HEK293 (cell line): ENCODE results near the gene GNB1.

Source experiments
- CTCF ChIA-PET: fragments of 350-600 bp; formaldehyde crosslinking; extraction: SDS; loops from one replicate; lab custom pipeline; 2021; ENCODE audit warnings: antibody characterized with exemption; lab: Yijun Ruan, JAX
- POLR2A ChIA-PET: fragments of 300-600 bp; formaldehyde crosslinking; extraction: SDS; loops from one replicate; lab custom pipeline; 2020; ENCODE audit warnings: antibody characterized with exemption, inconsistent platforms; lab: Yijun Ruan, JAX
- H3K27ac ChIP-seq: fragments of 200-500 bp; sonication (Bioruptor generic); 2 replicates; pipeline ENCODE4 v1.5.1; 2014; ENCODE audit warnings: low read depth, low read length, control low read depth, inconsistent platforms; ENCODE audit errors: extremely low read depth
- H3K36me3 ChIP-seq, 2 experiments: fragments of 200-500 bp in 1 of 2; sonication (Bioruptor generic) in 1 of 2; 1 replicate in 1 of 2; 2 replicates in 1 of 2; pipeline ENCODE4 v1.5.1; 2014 to 2017; ENCODE audit warnings: inconsistent platforms in 2 of 2, low read length in 2 of 2; ENCODE audit not compliant: control insufficient read depth in 2 of 2, insufficient read depth in 1 of 2
- H3K4me1 ChIP-seq: fragments of 200-500 bp; sonication (Bioruptor generic); 2 replicates; pipeline ENCODE4 v1.5.1; 2014; ENCODE audit warnings: mild to moderate bottlenecking, low read length, inconsistent platforms; ENCODE audit not compliant: control insufficient read depth, insufficient read depth
- H3K4me3 ChIP-seq: 2 replicates; pipeline ENCODE4 v1.5.1; 2011; ENCODE audit warnings: low read depth, mild to moderate bottlenecking, control low read depth, low read length, moderate library complexity
- H3K9me3 ChIP-seq: fragments of 200-500 bp; sonication (Bioruptor generic); 2 replicates; pipeline ENCODE4 v1.5.1; 2014; ENCODE audit warnings: low read depth, low read length, inconsistent platforms; ENCODE audit not compliant: control insufficient read depth, insufficient read depth
- ATF2 ChIP-seq: fragments of 450-650 bp; formaldehyde crosslinking; IDR thresholded peaks from 2 replicates; pipeline ENCODE4 v1.5.1; 2016; ENCODE audit warnings: missing biosample characterization, missing genetic modification characterization, low read depth
- EGR2 ChIP-seq: fragments of 450-650 bp; formaldehyde crosslinking; IDR thresholded peaks from 2 replicates; pipeline ENCODE4 v1.5.1; 2016; ENCODE audit warnings: low read depth, missing biosample characterization, missing genetic modification characterization
- IKZF3 ChIP-seq: fragments of 450-650 bp; IDR thresholded peaks from 2 replicates; pipeline ENCODE4 v1.5.0; 2018; ENCODE audit warnings: missing biosample characterization, mild to moderate bottlenecking, missing genetic modification characterization, moderate library complexity
- KLF1 ChIP-seq: fragments of 450-650 bp; formaldehyde crosslinking; IDR thresholded peaks from 2 replicates; pipeline ENCODE4 v1.5.1; 2016; ENCODE audit warnings: missing biosample characterization, missing genetic modification characterization
- KLF10 ChIP-seq: fragments of 450-650 bp; IDR thresholded peaks from 2 replicates; pipeline ENCODE4 v1.5.1; 2018; ENCODE audit warnings: missing biosample characterization, mild to moderate bottlenecking, missing genetic modification characterization
- PRDM10 ChIP-seq: fragments of 450-650 bp; formaldehyde crosslinking; IDR thresholded peaks from 2 replicates; pipeline ENCODE4 v1.5.1; 2016; ENCODE audit warnings: missing biosample characterization, missing genetic modification characterization
- ZBTB21 ChIP-seq: fragments of 450-650 bp; formaldehyde crosslinking; IDR thresholded peaks from 2 replicates; pipeline ENCODE4 v1.5.1; 2017; ENCODE audit warnings: missing biosample characterization, missing genetic modification characterization
- ZBTB44 ChIP-seq: fragments of 450-650 bp; IDR thresholded peaks from 2 replicates; pipeline ENCODE4 v1.5.1; 2018; ENCODE audit warnings: missing biosample characterization, mild to moderate bottlenecking, missing genetic modification characterization
- ZNF214 ChIP-seq: fragments of 450-650 bp; formaldehyde crosslinking; IDR thresholded peaks from 2 replicates; pipeline ENCODE4 v1.5.1; 2017; ENCODE audit warnings: missing biosample characterization, mild to moderate bottlenecking, missing genetic modification characterization, borderline replicate concordance
- ZNF223 ChIP-seq: fragments of 450-650 bp; formaldehyde crosslinking; IDR thresholded peaks from 2 replicates; pipeline ENCODE4 v1.5.1; 2016; ENCODE audit warnings: missing biosample characterization, missing genetic modification characterization
- ZNF664 ChIP-seq: fragments of 450-650 bp; formaldehyde crosslinking; IDR thresholded peaks from 2 replicates; pipeline ENCODE4 v1.5.1; 2016; ENCODE audit warnings: missing biosample characterization, missing genetic modification characterization
- ZNF776 ChIP-seq: fragments of 450-650 bp; formaldehyde crosslinking; IDR thresholded peaks from 2 replicates; pipeline ENCODE4 v1.5.0; 2017; ENCODE audit warnings: missing biosample characterization, missing genetic modification characterization, borderline replicate concordance
- TF ChIP-seq, protein P1 (sequence below): fragments of 450-650 bp; formaldehyde crosslinking; IDR thresholded peaks from 2 replicates; pipeline ENCODE4 v1.5.1; 2016; ENCODE audit warnings: missing biosample characterization, missing genetic modification characterization
- TF ChIP-seq, protein P2 (sequence below): fragments of 450-650 bp; formaldehyde crosslinking; IDR thresholded peaks from 2 replicates; pipeline ENCODE4 v1.5.1; 2016; ENCODE audit warnings: missing biosample characterization, missing genetic modification characterization
- TF ChIP-seq, protein P3 (sequence below): fragments of 450-650 bp; formaldehyde crosslinking; IDR thresholded peaks from 2 replicates; pipeline ENCODE4 v1.5.1; 2016; ENCODE audit warnings: missing biosample characterization, missing genetic modification characterization

Gene GNB1

DNA sequence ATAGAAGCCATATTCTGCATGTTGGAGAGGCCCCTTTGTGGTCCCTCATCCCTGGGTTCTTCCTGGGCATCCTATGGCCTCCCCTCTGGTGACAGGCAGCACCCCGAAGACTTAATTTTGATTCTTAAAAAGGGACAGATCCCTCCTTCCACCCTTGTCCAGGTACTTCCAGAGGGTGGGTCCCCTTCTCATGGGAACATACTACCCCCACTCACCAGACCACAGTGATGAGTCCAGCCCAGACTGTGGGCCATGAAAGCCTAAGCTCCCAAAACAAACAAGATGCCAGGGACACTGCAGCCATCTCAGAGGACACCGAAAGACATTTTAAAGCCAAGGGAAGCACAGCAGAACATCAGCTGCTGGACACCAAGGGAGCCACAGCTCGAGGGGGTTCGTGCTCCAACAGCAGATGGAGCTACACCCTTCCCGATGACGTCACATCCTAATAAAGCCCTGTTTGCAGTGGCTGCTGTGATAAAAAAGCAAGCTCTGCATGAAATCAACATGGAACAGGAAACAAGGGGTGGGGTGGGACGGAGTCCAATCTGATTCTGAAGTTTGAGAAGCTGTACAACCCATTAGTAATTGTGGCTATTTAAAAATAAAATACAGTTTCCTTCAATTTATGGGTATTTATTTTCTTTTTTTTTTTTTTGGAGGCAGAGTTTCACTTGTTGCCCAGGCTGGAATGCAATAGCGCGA is 32.4 kb downstream of the GNB1 start (continued):
- peak; percentile 99 for TF ChIP-seq ATF2 (tag by site-specific recombination)
- TF ChIP-seq ZNF664 (tag by site-specific recombination), result no peak
- peak; percentile 85 for TF ChIP-seq PRDM10 (tag by site-specific recombination)
- no peak for TF ChIP-seq ZNF776 (tag by site-specific recombination)
- TF ChIP-seq ZNF223 (tag by site-specific recombination), result no peak
- TF ChIP-seq, protein P1, sequence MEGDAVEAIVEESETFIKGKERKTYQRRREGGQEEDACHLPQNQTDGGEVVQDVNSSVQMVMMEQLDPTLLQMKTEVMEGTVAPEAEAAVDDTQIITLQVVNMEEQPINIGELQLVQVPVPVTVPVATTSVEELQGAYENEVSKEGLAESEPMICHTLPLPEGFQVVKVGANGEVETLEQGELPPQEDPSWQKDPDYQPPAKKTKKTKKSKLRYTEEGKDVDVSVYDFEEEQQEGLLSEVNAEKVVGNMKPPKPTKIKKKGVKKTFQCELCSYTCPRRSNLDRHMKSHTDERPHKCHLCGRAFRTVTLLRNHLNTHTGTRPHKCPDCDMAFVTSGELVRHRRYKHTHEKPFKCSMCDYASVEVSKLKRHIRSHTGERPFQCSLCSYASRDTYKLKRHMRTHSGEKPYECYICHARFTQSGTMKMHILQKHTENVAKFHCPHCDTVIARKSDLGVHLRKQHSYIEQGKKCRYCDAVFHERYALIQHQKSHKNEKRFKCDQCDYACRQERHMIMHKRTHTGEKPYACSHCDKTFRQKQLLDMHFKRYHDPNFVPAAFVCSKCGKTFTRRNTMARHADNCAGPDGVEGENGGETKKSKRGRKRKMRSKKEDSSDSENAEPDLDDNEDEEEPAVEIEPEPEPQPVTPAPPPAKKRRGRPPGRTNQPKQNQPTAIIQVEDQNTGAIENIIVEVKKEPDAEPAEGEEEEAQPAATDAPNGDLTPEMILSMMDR (tag by site-specific recombination), result peak; percentile 73
- peak; percentile 54; the same call in 1 of the 2 replicates for TF ChIP-seq KLF10 (tag by site-specific recombination)
- TF ChIP-seq, protein P2, sequence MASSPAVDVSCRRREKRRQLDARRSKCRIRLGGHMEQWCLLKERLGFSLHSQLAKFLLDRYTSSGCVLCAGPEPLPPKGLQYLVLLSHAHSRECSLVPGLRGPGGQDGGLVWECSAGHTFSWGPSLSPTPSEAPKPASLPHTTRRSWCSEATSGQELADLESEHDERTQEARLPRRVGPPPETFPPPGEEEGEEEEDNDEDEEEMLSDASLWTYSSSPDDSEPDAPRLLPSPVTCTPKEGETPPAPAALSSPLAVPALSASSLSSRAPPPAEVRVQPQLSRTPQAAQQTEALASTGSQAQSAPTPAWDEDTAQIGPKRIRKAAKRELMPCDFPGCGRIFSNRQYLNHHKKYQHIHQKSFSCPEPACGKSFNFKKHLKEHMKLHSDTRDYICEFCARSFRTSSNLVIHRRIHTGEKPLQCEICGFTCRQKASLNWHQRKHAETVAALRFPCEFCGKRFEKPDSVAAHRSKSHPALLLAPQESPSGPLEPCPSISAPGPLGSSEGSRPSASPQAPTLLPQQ (tag by site-specific recombination), result peak; percentile 62; the same call in 1 of the 2 replicates
- TF ChIP-seq, all 188 proteins: peak for 37

DNA sequence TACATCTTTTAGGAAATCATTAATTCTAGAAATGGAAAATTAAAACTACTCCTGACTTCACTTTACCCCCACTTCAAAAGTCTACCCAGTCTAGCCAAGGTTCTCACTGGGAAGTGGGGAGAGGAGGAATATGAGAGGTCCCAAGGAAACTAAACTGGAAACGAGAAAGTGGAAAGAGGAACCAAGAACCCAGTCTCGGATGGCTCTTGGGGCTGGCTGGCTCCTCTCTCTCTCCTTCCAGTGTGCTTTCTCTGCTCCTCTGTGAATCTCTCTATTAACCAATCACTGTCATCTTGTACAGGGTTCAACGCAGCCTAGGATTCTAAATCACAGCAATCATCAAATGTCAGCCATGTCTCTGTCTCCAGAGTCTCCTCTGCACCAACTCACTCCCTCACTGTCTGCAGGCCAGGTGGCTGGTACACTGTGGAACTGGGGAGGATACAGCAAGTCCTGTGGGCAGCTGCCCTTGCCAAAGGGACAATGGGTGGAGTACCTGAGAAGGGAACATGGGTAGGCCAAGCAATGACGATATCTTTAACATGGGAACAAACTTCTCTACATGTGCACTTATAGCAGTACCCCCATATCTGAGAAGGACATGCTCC is 33.7 kb downstream of the GNB1 start:
- POLR2A ChIA-PET, result no interaction called here
- TF ChIP-seq IKZF3 (tag by site-specific recombination), result no peak
- TF ChIP-seq, protein P3, sequence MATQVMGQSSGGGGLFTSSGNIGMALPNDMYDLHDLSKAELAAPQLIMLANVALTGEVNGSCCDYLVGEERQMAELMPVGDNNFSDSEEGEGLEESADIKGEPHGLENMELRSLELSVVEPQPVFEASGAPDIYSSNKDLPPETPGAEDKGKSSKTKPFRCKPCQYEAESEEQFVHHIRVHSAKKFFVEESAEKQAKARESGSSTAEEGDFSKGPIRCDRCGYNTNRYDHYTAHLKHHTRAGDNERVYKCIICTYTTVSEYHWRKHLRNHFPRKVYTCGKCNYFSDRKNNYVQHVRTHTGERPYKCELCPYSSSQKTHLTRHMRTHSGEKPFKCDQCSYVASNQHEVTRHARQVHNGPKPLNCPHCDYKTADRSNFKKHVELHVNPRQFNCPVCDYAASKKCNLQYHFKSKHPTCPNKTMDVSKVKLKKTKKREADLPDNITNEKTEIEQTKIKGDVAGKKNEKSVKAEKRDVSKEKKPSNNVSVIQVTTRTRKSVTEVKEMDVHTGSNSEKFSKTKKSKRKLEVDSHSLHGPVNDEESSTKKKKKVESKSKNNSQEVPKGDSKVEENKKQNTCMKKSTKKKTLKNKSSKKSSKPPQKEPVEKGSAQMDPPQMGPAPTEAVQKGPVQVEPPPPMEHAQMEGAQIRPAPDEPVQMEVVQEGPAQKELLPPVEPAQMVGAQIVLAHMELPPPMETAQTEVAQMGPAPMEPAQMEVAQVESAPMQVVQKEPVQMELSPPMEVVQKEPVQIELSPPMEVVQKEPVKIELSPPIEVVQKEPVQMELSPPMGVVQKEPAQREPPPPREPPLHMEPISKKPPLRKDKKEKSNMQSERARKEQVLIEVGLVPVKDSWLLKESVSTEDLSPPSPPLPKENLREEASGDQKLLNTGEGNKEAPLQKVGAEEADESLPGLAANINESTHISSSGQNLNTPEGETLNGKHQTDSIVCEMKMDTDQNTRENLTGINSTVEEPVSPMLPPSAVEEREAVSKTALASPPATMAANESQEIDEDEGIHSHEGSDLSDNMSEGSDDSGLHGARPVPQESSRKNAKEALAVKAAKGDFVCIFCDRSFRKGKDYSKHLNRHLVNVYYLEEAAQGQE (tag by site-specific recombination), result no peak
- no peak for TF ChIP-seq ZBTB21 (tag by site-specific recombination)
- TF ChIP-seq ZNF214, result no peak
- TF ChIP-seq EGR2 (tag by site-specific recombination), result no peak
- TF ChIP-seq KLF1 (tag by site-specific recombination), result no peak
- TF ChIP-seq ZBTB44 (tag by site-specific recombination), result no peak
- Histone ChIP-seq H3K9me3 (no peaks in the 10 kb centered on the region), H3K27ac (no peak overlapping the region), H3K4me1 (peaks cover 17% of the 10 kb centered on the region), H3K4me3 (no peak overlapping the region), H3K36me3 (peaks cover 0 to 23% of the 10 kb centered on the region in 2 experiments; a peak in 1 of 3 replicates)
- CTCF ChIA-PET, result interaction anchor here (0.6 kb wide), 1 partner anchor 16 kb away, joined by 3 read pairs; no protein-coding TSS in a partner anchor
